GM18502 (cell line): ENCODE data around the gene CRIP3.

ENCODE experiments used
- ATAC-seq: cut with Tn5 transposase; IDR thresholded peaks from one replicate; pipeline ENCODE4 v1.9.1; 2021; ENCODE audit warnings: mild to moderate bottlenecking; ENCODE audit not compliant: unreplicated experiment, poor library complexity

The CRIP3 gene

DNA sequence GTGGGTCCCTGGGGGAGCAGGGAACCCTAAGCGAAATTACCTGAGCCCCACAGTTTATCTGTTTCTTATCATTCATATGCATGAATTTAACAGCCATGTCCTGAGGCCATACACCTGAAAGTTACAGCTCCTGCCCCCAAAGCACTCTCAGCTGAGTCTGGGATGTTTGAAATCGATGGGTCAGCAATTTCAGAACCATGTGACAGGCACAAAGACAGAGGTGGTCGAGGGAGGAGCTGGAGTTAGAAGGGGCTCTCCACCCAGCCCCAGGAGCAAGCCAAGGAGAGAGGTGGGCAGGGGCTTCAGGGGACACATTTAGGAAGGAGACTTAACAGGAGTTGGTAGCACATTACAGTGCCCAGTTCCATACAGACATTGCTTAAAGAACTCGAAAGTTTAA lies 50.4 kb downstream of the CRIP3 start:
- ATAC-seq = no peak

DNA sequence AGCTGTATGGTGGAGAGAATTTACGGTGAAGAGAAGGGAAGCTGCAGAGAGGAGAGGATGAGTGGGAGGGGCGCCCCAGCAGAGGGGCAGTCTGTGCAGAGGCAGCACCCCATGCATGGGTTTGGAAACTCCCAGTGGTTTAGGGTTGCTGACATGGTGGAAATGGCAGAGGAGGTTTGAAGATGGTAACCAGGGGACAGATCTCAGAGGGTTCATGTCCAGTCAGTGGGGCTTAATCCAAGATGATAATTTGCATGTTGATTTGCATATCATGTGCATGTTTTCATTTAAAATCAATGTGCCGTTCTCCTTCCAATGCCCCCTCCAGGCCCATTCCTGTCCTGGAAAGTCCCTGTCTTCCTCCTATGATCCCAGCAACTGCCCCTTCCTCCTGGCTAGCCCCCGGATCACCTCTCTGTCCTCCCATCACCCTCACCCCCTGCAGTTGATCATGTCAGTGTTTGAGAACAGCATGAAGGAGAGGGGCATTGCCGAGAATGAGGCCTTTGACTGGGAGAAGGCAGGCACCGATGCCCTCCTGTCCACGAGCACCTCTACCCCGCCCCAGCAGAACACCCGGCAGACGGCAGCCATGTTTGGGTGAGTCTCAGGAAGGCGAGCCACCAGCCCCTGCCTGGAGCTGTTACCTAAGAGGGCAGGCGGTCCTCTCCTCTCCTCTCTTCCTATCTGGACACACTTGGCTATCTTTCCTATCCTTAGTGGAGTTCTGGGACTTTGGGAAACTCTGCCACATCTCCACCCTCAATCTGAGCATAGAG lies 51.1 kb downstream of the CRIP3 start:
- no peak for ATAC-seq

DNA sequence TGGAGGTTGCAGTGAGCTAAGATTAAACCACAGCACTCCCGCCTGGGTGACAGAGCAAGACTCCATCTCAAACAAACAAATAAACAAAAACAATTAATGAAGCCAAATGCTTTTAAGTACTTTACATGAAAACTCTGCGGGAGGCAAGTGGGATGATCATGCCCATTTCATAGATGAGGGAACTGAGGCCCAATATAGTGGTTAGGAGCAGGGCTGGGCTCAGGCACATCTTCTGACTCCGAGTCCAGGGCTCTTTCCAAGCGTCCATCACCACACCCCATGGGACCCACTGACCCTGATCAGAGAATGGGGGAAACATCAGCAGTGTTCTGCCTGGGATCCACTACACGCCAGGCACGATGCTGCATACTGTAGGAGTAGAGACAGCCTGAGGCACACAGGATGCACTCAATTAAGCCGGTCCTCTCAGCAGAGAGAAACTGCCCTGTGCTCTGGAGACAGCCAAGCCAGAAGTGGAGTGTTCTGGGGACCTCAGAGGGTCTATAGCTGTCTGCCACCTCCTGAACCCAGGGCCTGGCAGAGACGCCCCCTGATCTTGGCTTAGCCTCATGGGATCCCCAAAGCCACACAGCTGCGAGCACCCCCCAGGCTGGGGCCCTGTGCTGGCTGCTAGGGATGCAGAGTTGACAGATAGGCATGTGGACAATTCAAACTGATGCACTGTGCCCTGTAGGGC lies 51.8 kb downstream of the CRIP3 start:
- no peak for ATAC-seq
